PC-3 (cell line): ENCODE measurements around the gene PPARG. TPM values are rescaled to one million over a fixed set of nuclear protein-coding genes. Genes with fewer than 3 reads are reported as not detected.

ENCODE experiments used
- ATAC-seq: fragments of 200-7000 bp; cut with Tn5 transposase; 2 replicates; pipeline ENCODE4 v1.9.1; 2020; ENCODE audit warnings: mild to moderate bottlenecking, moderate library complexity
- BruUV-seq: library from RNA; stranded (reverse); fragments of 400-500 nt; replicated peaks from 2 replicates; lab custom pipeline; 2021; lab: Mats Ljungman, UMichigan
- CTCF ChIA-PET: fragments of 300-600 bp; sonication (Branson Sonifier 250); formaldehyde crosslinking; loops from one replicate; lab custom pipeline; 2022; ENCODE audit warnings: antibody characterized with exemption; lab: Charles Lee
- POLR2A ChIA-PET: fragments of 300-600 bp; sonication (Branson Sonifier 250); formaldehyde crosslinking; loops from one replicate; lab custom pipeline; 2022; ENCODE audit warnings: antibody characterized with exemption; ENCODE audit not compliant: unreplicated experiment; lab: Charles Lee
- DNase-seq: peaks from one replicate; pipeline ENCODE4 v3.0.0-alpha.2; 2015
- H2AFZ ChIP-seq: fragments of 300-600 bp; sonication (generic); 2 replicates; pipeline ENCODE4 v1.6.0; 2016; ENCODE audit warnings: antibody characterized with exemption, low read length
- H3F3A ChIP-seq: fragments of 300-600 bp; sonication (generic); one replicate; pipeline ENCODE4 v1.6.0; 2017; ENCODE audit warnings: antibody characterized with exemption, low read length, control low read depth, mild to moderate bottlenecking; ENCODE audit not compliant: unreplicated experiment
- H3K27ac ChIP-seq: fragments of 300-600 bp; sonication (generic); 2 replicates; pipeline ENCODE4 v1.5.1; 2016; ENCODE audit warnings: mild to moderate bottlenecking, low read length
- H3K27me3 ChIP-seq: fragments of 300-600 bp; sonication (generic); 2 replicates; pipeline ENCODE4 v1.6.1; 2016; ENCODE audit warnings: low read length, mixed read lengths
- H3K36me3 ChIP-seq: fragments of 300-600 bp; sonication (generic); 2 replicates; pipeline ENCODE4 v1.6.1; 2016; ENCODE audit warnings: low read depth, mixed run types, low read length, mixed read lengths
- H3K4me1 ChIP-seq: fragments of 300-600 bp; sonication (generic); 2 replicates; pipeline ENCODE4 v1.5.1; 2016; ENCODE audit warnings: low read length; ENCODE audit not compliant: insufficient read depth
- H3K4me2 ChIP-seq: fragments of 300-600 bp; sonication (generic); 2 replicates; pipeline ENCODE4 v1.6.0; 2016; ENCODE audit warnings: low read length
- H3K4me3 ChIP-seq: fragments of 300-600 bp; sonication (generic); 2 replicates; pipeline ENCODE4 v1.5.1; 2016; ENCODE audit warnings: mild to moderate bottlenecking, low read length, mixed read lengths
- H3K79me2 ChIP-seq: fragments of 300-600 bp; sonication (generic); 2 replicates; pipeline ENCODE4 v1.6.1; 2017; ENCODE audit warnings: low read length, mixed read lengths
- H3K9ac ChIP-seq: fragments of 300-600 bp; sonication (generic); 2 replicates; pipeline ENCODE4 v1.6.0; 2016; ENCODE audit warnings: mild to moderate bottlenecking, low read length
- H3K9me2 ChIP-seq: fragments of 300-600 bp; sonication (generic); replicated peaks from 2 replicates; pipeline ENCODE4 v1.6.1; 2016; ENCODE audit warnings: mixed run types, low read length, mixed read lengths
- H3K9me3 ChIP-seq: fragments of 300-600 bp; sonication (generic); 2 replicates; pipeline ENCODE4 v1.6.1; 2016; ENCODE audit warnings: low read length, mixed read lengths
- H4K20me1 ChIP-seq: fragments of 300-600 bp; sonication (generic); 2 replicates; pipeline ENCODE4 v1.6.1; 2016; ENCODE audit warnings: low read length, mixed read lengths
- CTCF ChIP-seq: fragments of 300-600 bp; sonication (generic); conservative IDR thresholded peaks from 2 replicates; pipeline ENCODE4 v1.5.1; 2017; ENCODE audit warnings: antibody characterized with exemption, low read depth, mild to moderate bottlenecking, low read length
- EZH2 ChIP-seq: fragments of 300-600 bp; sonication (generic); IDR thresholded peaks from one replicate; pipeline ENCODE4 v1.6.1; 2017; ENCODE audit warnings: antibody characterized with exemption, mild to moderate bottlenecking, low read length; ENCODE audit not compliant: unreplicated experiment
- EZH2phosphoT487 ChIP-seq: fragments of 300-600 bp; sonication (generic); IDR thresholded peaks from 2 replicates; pipeline ENCODE4 v1.6.1; 2018; ENCODE audit warnings: mild to moderate bottlenecking, antibody characterized with exemption, low read length, borderline replicate concordance
- intact Hi-C: fragments of 100-400 bp; cut with micrococcal nuclease; formaldehyde crosslinking; loops from 2 replicates; pipeline ENCODE4 v1.9.0; 2023
- total RNA-seq: library from RNA; depleted of rRNA; stranded (reverse); fragments of >200 nt; gene quantifications from 2 replicates; pipeline ENCODE4 v1.2.3, GENCODE V29; 2014

PPARG gene
- total RNA-seq, 1 experiment from 2014 or later, result 250 TPM

- no peaks in the 10 kb centered on the region for H3K9me3 ChIP-seq
- peaks cover 84% of the 10 kb centered on the region for H3K4me1 ChIP-seq
- ChIA-PET POLR2A (no interaction called here), CTCF (interaction anchor here (0.6 kb wide), 1 partner anchor 108 kb away, joined by 3 read pairs; no protein-coding TSS in a partner anchor)
- peak overlapping the region; percentile 48; the same call in 1 of the 2 replicates for H3K4me2 ChIP-seq
- ATAC-seq, result no peak
- H3K27ac ChIP-seq, result peak overlapping the region; percentile 85
- no peak overlapping the region for H2AFZ ChIP-seq
- H4K20me1 ChIP-seq, result peaks cover 2% of the 10 kb centered on the region; the same call in 1 of the 2 replicates
- no peaks in the 10 kb centered on the region for H3K9me2 ChIP-seq
- H3F3A ChIP-seq, result peaks cover 4% of the 10 kb centered on the region
- H3K36me3 ChIP-seq, result peaks cover 63% of the 10 kb centered on the region
- H3K4me3 ChIP-seq, result no peak overlapping the region
- peaks cover 98% of the 10 kb centered on the region for H3K79me2 ChIP-seq
- intact Hi-C loops, result no loop called here
- H3K27me3 ChIP-seq, result no peaks in the 10 kb centered on the region
- TF ChIP-seq EZH2, result no peak
- no peak for TF ChIP-seq EZH2phosphoT487
- no peak for TF ChIP-seq CTCF
- no peak for DNase-seq
- no TSS peak for BruUV-seq
- no peak overlapping the region for H3K9ac ChIP-seq
These were observed 12.6 kb downstream of the PPARG start for GRCh38 chr3:12301513-12301912.

GRCh38 chr3:12302564-12302963, 13.7 kb downstream of the PPARG start:
- H3K4me2 ChIP-seq, result no peak overlapping the region
- H2AFZ ChIP-seq, result no peak overlapping the region
- H3K9me2 ChIP-seq, result no peaks in the 10 kb centered on the region
- H3K4me3 ChIP-seq, result no peak overlapping the region
- H3K36me3 ChIP-seq, result peaks cover 63% of the 10 kb centered on the region
- ChIA-PET CTCF (no interaction called here), POLR2A (no interaction called here)
- no peaks in the 10 kb centered on the region for H4K20me1 ChIP-seq
- H3K27ac ChIP-seq, result peak overlapping the region; percentile 85; the same call in 1 of the 2 replicates
- BruUV-seq, result no TSS peak
- H3K9ac ChIP-seq, result no peak overlapping the region
- no peaks in the 10 kb centered on the region for H3K9me3 ChIP-seq
- no peaks in the 10 kb centered on the region for H3K27me3 ChIP-seq
- H3K79me2 ChIP-seq, result peaks cover 98% of the 10 kb centered on the region
- intact Hi-C loops, result no loop called here
- H3K4me1 ChIP-seq, result peaks cover 90% of the 10 kb centered on the region
- ATAC-seq (no peak), DNase-seq (no peak)
- TF ChIP-seq EZH2 (no peak), EZH2phosphoT487 (no peak), CTCF (no peak)
- H3F3A ChIP-seq, result peaks cover 9% of the 10 kb centered on the region

GRCh38 chr3:12303534-12303933, 14.7 kb downstream of the PPARG start:
- no peak for ATAC-seq

More at GRCh38 chr3:12303534-12303933, 14.7 kb downstream of the PPARG start:
- POLR2A ChIA-PET, result no interaction called here
- no peaks in the 10 kb centered on the region for H4K20me1 ChIP-seq
- peak overlapping the region; percentile 97 for H3K27ac ChIP-seq
- no TSS peak for BruUV-seq
- DNase-seq, result peak; percentile 55
- H3K9ac ChIP-seq, result no peak overlapping the region
- H3K4me1 ChIP-seq, result peaks cover 92% of the 10 kb centered on the region
- H3K4me3 ChIP-seq, result no peak overlapping the region
- no peaks in the 10 kb centered on the region for H3K9me3 ChIP-seq
- H3K79me2 ChIP-seq, result peaks cover 97% of the 10 kb centered on the region
- CTCF ChIA-PET, result no interaction called here
- H3F3A ChIP-seq, result peaks cover 14% of the 10 kb centered on the region
- intact Hi-C loops, result no loop called here
- no peak overlapping the region for H3K4me2 ChIP-seq
- no peaks in the 10 kb centered on the region for H3K9me2 ChIP-seq
- TF ChIP-seq EZH2 (no peak), EZH2phosphoT487 (no peak), CTCF (no peak)
- H3K27me3 ChIP-seq, result no peaks in the 10 kb centered on the region
- H2AFZ ChIP-seq, result no peak overlapping the region
- H3K36me3 ChIP-seq, result peaks cover 63% of the 10 kb centered on the region
